Limb (tissue), 2 donors: ENCODE results near the gene TNIK.
A peak's percentile ranks its signal among the peaks of the same experiment; 100 is the strongest.

Experiments used
- DNase-seq, 2 donors: peaks; one replicate each; pipeline ENCODE4 v3.0.0-alpha.2; 2016; ENCODE audit errors: extremely low spot score in 2 of 2

Gene TNIK

GRCh38 chr3:171172070-171172469 lies 288.1 kb downstream of the TNIK start:
- no peak for DNase-seq

- no peak for DNase-seq
These were observed 290.3 kb downstream of the TNIK start for GRCh38 chr3:171169866-171170265.

GRCh38 chr3:171169443-171169842 lies 290.8 kb downstream of the TNIK start:
- no peak for DNase-seq

GRCh38 chr3:171168551-171168950 lies 291.7 kb downstream of the TNIK start:
- DNase-seq, result no peak

- no peak for DNase-seq
These were observed 292.1 kb downstream of the TNIK start for GRCh38 chr3:171168086-171168485.

- DNase-seq, result no peak
These were observed 294.2 kb downstream of the TNIK start for GRCh38 chr3:171165983-171166382.

GRCh38 chr3:171165499-171165921 lies 294.7 kb downstream of the TNIK start:
- no peak for DNase-seq

GRCh38 chr3:171164067-171164465 lies 296.1 kb downstream of the TNIK start:
- no peak for DNase-seq

GRCh38 chr3:171163101-171164066 lies 296.8 kb downstream of the TNIK start:
- DNase-seq, result no peak

GRCh38 chr3:171160325-171160724 lies 299.9 kb downstream of the TNIK start:
- DNase-seq, result no peak

GRCh38 chr3:171159822-171160157 lies 300.4 kb downstream of the TNIK start:
- DNase-seq, result no peak

GRCh38 chr3:171159024-171159821 lies 301.0 kb downstream of the TNIK start:
- no peak for DNase-seq

GRCh38 chr3:171157980-171158379 lies 302.2 kb downstream of the TNIK start:
- no peak for DNase-seq

- peak; percentile 40 to 52 for DNase-seq
These were observed 302.9 kb downstream of the TNIK start for GRCh38 chr3:171157286-171157685.

GRCh38 chr3:171156401-171157010 lies 303.7 kb downstream of the TNIK start:
- no peak for DNase-seq

GRCh38 chr3:171155122-171155700 lies 305.0 kb downstream of the TNIK start:
- DNase-seq, result no peak

- no peak for DNase-seq
These were observed 309.3 kb downstream of the TNIK start for GRCh38 chr3:171150945-171151344.

GRCh38 chr3:171149526-171150116 lies 310.6 kb downstream of the TNIK start:
- DNase-seq, result no peak

GRCh38 chr3:171145798-171146197 lies 314.4 kb downstream of the TNIK start:
- DNase-seq, result no peak

- DNase-seq, result peak; percentile 22 to 51
These were observed 317.2 kb downstream of the TNIK start for GRCh38 chr3:171142985-171143384.

- no peak for DNase-seq
These were observed 320.0 kb downstream of the TNIK start for GRCh38 chr3:171140246-171140645.
